A673 (cell line): ENCODE data around the gene PPP1R26. TPM values are rescaled to one million over a fixed set of nuclear protein-coding genes. Genes with fewer than 3 reads are reported as not detected.

Experiments used
- BruUV-seq: library from RNA; stranded (reverse); fragments of 400-500 nt; replicated peaks from 2 replicates; lab custom pipeline; 2021; lab: Mats Ljungman, UMichigan
- CTCF ChIA-PET: fragments of 300-600 bp; sonication (Branson Sonifier 250); formaldehyde crosslinking; loops from one replicate; lab custom pipeline; 2022; ENCODE audit warnings: antibody characterized with exemption; lab: Charles Lee
- POLR2A ChIA-PET: fragments of 300-600 bp; sonication (Branson Sonifier 250); formaldehyde crosslinking; loops from one replicate; lab custom pipeline; 2022; ENCODE audit warnings: antibody characterized with exemption; ENCODE audit not compliant: low non-redundant PET; lab: Charles Lee
- DNase-seq: peaks from one replicate; pipeline ENCODE4 v3.0.0-alpha.2; 2015; ENCODE audit warnings: low spot score
- H3K27ac ChIP-seq: fragments of 200-600 bp; sonication (generic); 2 replicates; pipeline ENCODE4 v1.5.1; 2016; ENCODE audit warnings: mixed run types, low read depth, mild to moderate bottlenecking, mixed read lengths, antibody characterized with exemption, low read length; ENCODE audit not compliant: poor library complexity, severe bottlenecking
- H3K27me3 ChIP-seq: fragments of 200-600 bp; sonication (generic); replicated peaks from 2 replicates; pipeline ENCODE4 v1.6.1; 2017; ENCODE audit warnings: mixed run types, low read depth, mild to moderate bottlenecking, mixed read lengths, antibody characterized with exemption, low read length; ENCODE audit not compliant: insufficient read depth, poor library complexity
- H3K36me3 ChIP-seq: fragments of 200-600 bp; sonication (generic); 2 replicates; pipeline ENCODE4 v1.6.1; 2016; ENCODE audit warnings: mixed run types, mild to moderate bottlenecking, mixed read lengths, antibody characterized with exemption, low read length; ENCODE audit not compliant: insufficient read depth, poor library complexity, severe bottlenecking
- H3K4me1 ChIP-seq: fragments of 200-600 bp; sonication (generic); 2 replicates; pipeline ENCODE4 v1.6.1; 2017; ENCODE audit warnings: mixed run types, mild to moderate bottlenecking, mixed read lengths, antibody characterized with exemption, low read length; ENCODE audit not compliant: insufficient read depth, poor library complexity, severe bottlenecking
- H3K4me3 ChIP-seq: fragments of 200-600 bp; sonication (generic); 2 replicates; pipeline ENCODE4 v1.5.1; 2016; ENCODE audit warnings: low read depth, mixed run types, mild to moderate bottlenecking, mixed read lengths, low read length; ENCODE audit not compliant: poor library complexity, severe bottlenecking
- H3K9me3 ChIP-seq: fragments of 200-600 bp; sonication (generic); 2 replicates; pipeline ENCODE4 v1.6.1; 2016; ENCODE audit warnings: mixed run types, low read depth, mild to moderate bottlenecking, mixed read lengths, antibody characterized with exemption, low read length; ENCODE audit not compliant: poor library complexity, severe bottlenecking
- CTCF ChIP-seq: fragments of 300-800, 200-600 bp; sonication (generic); conservative IDR thresholded peaks from 2 replicates; pipeline ENCODE4 v1.5.1; 2017; ENCODE audit warnings: low read depth, mild to moderate bottlenecking, antibody characterized with exemption, low read length, moderate library complexity, mixed read lengths
- EZH2 ChIP-seq: fragments of 200-600 bp; sonication (generic); IDR thresholded peaks from 2 replicates; pipeline ENCODE4 v1.6.1; 2017; ENCODE audit warnings: borderline replicate concordance, low read depth, mild to moderate bottlenecking, mixed read lengths, antibody characterized with exemption, low read length; ENCODE audit not compliant: poor library complexity, severe bottlenecking
- intact Hi-C: fragments of 100-400 bp; cut with micrococcal nuclease; formaldehyde crosslinking; loops from one replicate; pipeline ENCODE4 v1.10.0; 2022; ENCODE audit not compliant: unreplicated experiment
- total RNA-seq: library from RNA; stranded (reverse); gene quantifications from 2 replicates; pipeline ENCODE4 v1.2.3, GENCODE V29; 2021

The PPP1R26 gene
- total RNA-seq, 1 experiment from 2014 or later, result 7.4 TPM

DNA sequence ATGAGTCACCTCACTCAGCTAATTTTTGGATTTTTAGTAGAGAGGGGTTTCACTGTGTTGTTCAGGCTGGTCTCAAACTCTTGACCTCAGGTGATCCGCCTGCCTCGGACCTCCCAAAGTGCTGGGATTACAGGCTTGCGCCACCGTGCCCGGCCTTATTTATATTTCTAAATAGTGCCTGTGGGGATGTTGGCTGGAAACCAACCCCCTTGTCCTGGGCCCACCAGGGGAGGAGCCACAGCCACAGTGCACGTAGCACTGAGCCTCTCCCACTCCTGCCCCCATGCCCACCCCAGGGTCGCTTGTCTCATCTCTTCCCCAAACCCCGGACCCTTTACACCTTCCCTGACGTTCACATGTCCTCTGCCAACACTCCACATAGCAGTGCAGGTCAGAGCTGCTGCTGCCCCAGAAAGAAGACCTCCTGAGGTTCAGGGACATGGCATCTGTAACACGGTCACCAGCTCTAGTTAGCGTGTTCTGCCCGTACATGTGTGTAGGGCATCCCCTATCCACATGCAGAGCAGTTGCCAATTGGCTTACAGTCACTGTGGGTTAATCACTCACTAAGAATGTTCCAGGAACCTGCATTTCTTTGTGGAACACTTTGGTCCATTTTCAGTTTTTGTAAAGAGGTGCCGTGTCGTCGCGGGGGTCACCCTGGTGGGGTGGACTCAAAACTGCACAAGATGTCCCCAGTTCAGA is 10.7 kb downstream of the PPP1R26 start:
- ChIA-PET CTCF (no interaction called here), POLR2A (no interaction called here)
- no peak for DNase-seq
- no TSS peak for BruUV-seq
- no peaks in the 10 kb centered on the region for H3K27me3 ChIP-seq
- H3K36me3 ChIP-seq, result no peaks in the 10 kb centered on the region
- no peaks in the 10 kb centered on the region for H3K9me3 ChIP-seq
- intact Hi-C loops, result no loop called here
- H3K4me3 ChIP-seq, result no peak overlapping the region
- H3K4me1 ChIP-seq, result no peaks in the 10 kb centered on the region
- H3K27ac ChIP-seq, result no peak overlapping the region
- TF ChIP-seq CTCF (no peak), EZH2 (no peak)

DNA sequence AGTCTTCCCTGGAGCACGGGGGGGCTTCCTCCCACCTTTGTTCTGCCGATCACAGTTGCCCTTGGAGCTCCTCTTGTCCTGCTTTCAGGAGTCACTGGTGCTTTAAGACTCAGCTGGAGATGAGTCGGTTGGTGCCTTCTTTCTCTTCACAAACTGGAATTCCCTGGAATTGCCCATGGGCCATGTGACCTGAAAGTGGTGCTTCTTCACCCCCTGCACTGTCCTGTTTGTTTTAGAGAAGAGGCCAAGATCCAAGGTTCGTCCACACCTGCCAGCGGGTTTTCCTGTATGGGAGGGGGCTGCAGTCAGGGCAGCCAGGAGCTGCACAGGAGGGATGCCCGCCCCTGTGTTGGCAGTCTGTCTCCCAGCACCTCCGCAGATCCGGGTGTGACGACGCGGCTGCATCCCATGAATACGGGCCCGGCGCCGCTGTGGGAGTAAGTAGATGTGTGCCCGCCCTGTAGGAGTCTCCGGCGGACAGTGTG is 11.4 kb downstream of the PPP1R26 start:
- no peak for DNase-seq
- BruUV-seq, result no TSS peak
- CTCF ChIA-PET, result no interaction called here

DNA sequence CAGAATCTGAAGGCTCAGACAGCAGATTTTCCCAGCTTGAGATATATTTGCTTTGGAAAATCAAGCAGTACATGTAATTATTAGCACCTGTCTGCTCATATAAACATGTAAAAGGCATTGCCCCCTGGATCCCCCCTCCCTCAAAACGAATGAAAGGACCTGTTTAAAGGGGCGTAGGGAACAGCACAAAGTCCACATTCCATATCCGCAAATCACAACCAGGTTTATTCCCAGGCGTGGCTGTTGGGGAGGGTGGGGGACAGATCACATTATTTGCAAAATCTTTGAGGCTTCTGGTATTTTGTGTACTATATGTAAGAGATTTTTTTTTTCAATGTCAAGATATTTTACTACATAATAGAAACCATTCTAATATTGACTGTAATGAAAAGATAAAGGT is 12.2 kb downstream of the PPP1R26 start:
- ChIA-PET CTCF (no interaction called here), POLR2A (no interaction called here)
- no peaks in the 10 kb centered on the region for H3K36me3 ChIP-seq
- H3K9me3 ChIP-seq, result no peaks in the 10 kb centered on the region
- no peak for DNase-seq
- no peaks in the 10 kb centered on the region for H3K27me3 ChIP-seq
- intact Hi-C loops, result no loop called here
- no peak overlapping the region for H3K4me3 ChIP-seq
- no peak overlapping the region for H3K27ac ChIP-seq
- H3K4me1 ChIP-seq, result no peaks in the 10 kb centered on the region
- BruUV-seq, result no TSS peak
- no peak for TF ChIP-seq EZH2
- no peak for TF ChIP-seq CTCF

More for the DNA sequence above, 11.4 kb downstream of the PPP1R26 start:
- no peaks in the 10 kb centered on the region for H3K9me3 ChIP-seq
- intact Hi-C loops, result no loop called here
- POLR2A ChIA-PET, result no interaction called here
- H3K4me1 ChIP-seq, result no peaks in the 10 kb centered on the region
- no peaks in the 10 kb centered on the region for H3K27me3 ChIP-seq
- H3K36me3 ChIP-seq, result no peaks in the 10 kb centered on the region
- no peak overlapping the region for H3K27ac ChIP-seq
- TF ChIP-seq EZH2, result no peak
- TF ChIP-seq CTCF, result no peak
- no peak overlapping the region for H3K4me3 ChIP-seq
